Tibial nerve (tissue), 4 donors: ENCODE results near the gene ANKHD1. TPM values are rescaled to one million over a fixed set of nuclear protein-coding genes. Genes with fewer than 3 reads are reported as not detected.

ENCODE experiments used
- DNase-seq, 2 donors: peaks; one replicate each; pipeline ENCODE4 v3.0.0-alpha.2; 2019; ENCODE audit warnings: low spot score in 2 of 2
- H3K27ac ChIP-seq, 4 donors: fragments of 200-600 bp; sonication (generic) in 3 of 4; one replicate each; pipeline ENCODE4 v1.5.1; 2017 to 2019; ENCODE audit warnings: mild to moderate bottlenecking in 1 of 4
- H3K27me3 ChIP-seq, 2 donors: fragments of 200-600 bp; sonication (generic) in 1 of 2; one replicate each; pipeline versions ENCODE4 v1.5.1 to v1.6.0; 2017 to 2019
- H3K36me3 ChIP-seq, 3 donors: fragments of 200-600 bp; sonication (generic); one replicate each; pipeline ENCODE4 v1.5.1; 2018 to 2019
- H3K4me1 ChIP-seq, 4 donors: fragments of 200-600 bp; sonication (generic) in 3 of 4; one replicate each; pipeline ENCODE4 v1.5.1; 2017 to 2019
- H3K4me3 ChIP-seq, 4 donors: fragments of 200-600 bp; sonication (generic) in 3 of 4; one replicate each; pipeline ENCODE4 v1.5.1; 2017 to 2019; ENCODE audit warnings: mild to moderate bottlenecking in 1 of 4, moderate library complexity in 1 of 4
- H3K9me3 ChIP-seq, 4 donors: fragments of 200-600 bp; sonication (generic) in 3 of 4; one replicate each; pipeline ENCODE4 v1.5.1; 2017 to 2019
- CTCF ChIP-seq, 5 experiments: fragments of 200-600 bp in 3 of 5; fragments of 450-650 bp in 2 of 5; sonication (generic) in 3 of 5; IDR thresholded peaks; one replicate each; pipeline ENCODE4 v1.5.1; 2016 to 2019; ENCODE audit warnings: antibody characterized with exemption in 5 of 5, mild to moderate bottlenecking in 3 of 5, moderate library complexity in 2 of 5
- EP300 ChIP-seq, 2 donors: sonication (generic); formaldehyde crosslinking; IDR thresholded peaks; one replicate each; pipeline ENCODE4 v1.6.1; 2017; ENCODE audit warnings: antibody characterized with exemption in 2 of 2, mild to moderate bottlenecking in 1 of 2
- POLR2A ChIP-seq, 2 donors: fragments of 450-650 bp; IDR thresholded peaks; one replicate each; pipeline ENCODE4 v1.6.1; 2017; ENCODE audit warnings: antibody characterized with exemption in 2 of 2, mild to moderate bottlenecking in 2 of 2, moderate library complexity in 2 of 2
- WGBS, 2 donors: methylation state at CpG; one replicate each; pipeline ENCODE4 v1.1.5; 2018; 5-methylcytosine and 5-hydroxymethylcytosine counted together
- total RNA-seq, 4 donors: library from RNA; depleted of rRNA; stranded (reverse); fragments of >200 nt; gene quantifications; one replicate each; pipeline ENCODE4 v1.1.0, GENCODE V29; 2016

ANKHD1 gene
- total RNA-seq, 4 donors from 2014 or later = 119 to 212 (median 162) TPM

DNA sequence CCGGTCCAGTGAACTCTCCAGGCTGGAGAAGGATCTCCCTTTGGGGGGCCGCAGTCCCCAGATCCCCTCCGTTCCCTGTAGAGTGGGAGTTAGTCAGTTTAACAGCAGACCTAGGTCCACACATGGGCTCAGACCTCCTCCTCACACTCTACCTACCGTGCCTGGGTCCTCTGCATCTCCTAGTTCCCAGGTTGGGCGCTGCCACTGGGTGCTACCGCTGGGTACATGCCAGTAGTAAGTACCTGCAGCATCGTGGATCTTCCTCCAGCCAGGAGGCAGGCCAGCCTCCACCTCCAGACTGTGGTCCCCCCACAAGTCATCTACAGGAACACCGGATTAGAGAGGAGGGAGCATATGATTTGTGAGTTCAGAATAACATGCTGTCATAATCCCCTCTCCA lies 162.0 kb downstream of the ANKHD1 start:
- Histone ChIP-seq H3K4me1 (peaks cover 0 to 60% (median 25%) of the 10 kb centered on the region in 4 donors), H3K27ac (peak overlapping the region; percentile 95 to 98 (median 96)), H3K4me3 (peak overlapping the region; percentile 58 to 97 (median 74)), H3K27me3 (no peaks in the 10 kb centered on the region), H3K9me3 (no peaks in the 10 kb centered on the region), H3K36me3 (peaks cover 0 to 70% (median 2%) of the 10 kb centered on the region in 3 donors)
- WGBS, 2 donors = 64 to 69% methylated on average over 8 of the region's 8 CpGs
- TF ChIP-seq POLR2A (IDR thresholded peaks at IDR 0.05) = no peak
- TF ChIP-seq EP300 (IDR thresholded peaks at IDR 0.05) = no peak
- TF ChIP-seq CTCF (IDR thresholded peaks at IDR 0.05) = no peak
- no peak for DNase-seq

- H3K4me3 ChIP-seq = peak within 1 kb of the TSS; percentile 58 to 97 (median 74)
- no peaks in the 10 kb centered on the region for H3K9me3 ChIP-seq
- TF ChIP-seq CTCF (IDR thresholded peaks at IDR 0.05) = peak in 2 of 5 experiments; percentile 15 to 57
- TF ChIP-seq POLR2A (IDR thresholded peaks at IDR 0.05) = peak in 1 of 2 donors; percentile 91
- TF ChIP-seq EP300 (IDR thresholded peaks at IDR 0.05) = peak; percentile 97 to 99
- peaks cover 0 to 64% (median 25%) of the 10 kb centered on the region in 4 donors for H3K4me1 ChIP-seq
- 1% methylated on average over 39 to 59 of the region's 74 CpGs for WGBS, 2 donors
- DNase-seq = peak; percentile 94 to 96
- H3K27me3 ChIP-seq = no peaks in the 10 kb centered on the region
- peak within 1 kb of the TSS; percentile 95 to 98 (median 96) for H3K27ac ChIP-seq
- H3K36me3 ChIP-seq = peaks cover 0 to 68% (median 2%) of the 10 kb centered on the region in 3 donors
Measured at GRCh38 chr5:140564196-140565023, 162.8 kb downstream of the ANKHD1 start, which contains the start of the genes APBB3 and SLC35A4. APBB3 (minus strand) TSS chr5:140564598; CDS start chr5:140564245, 353 bp downstream. SLC35A4 (plus strand) TSS chr5:140564828; CDS start chr5:140567170, 2,342 bp downstream.

- TF ChIP-seq POLR2A (IDR thresholded peaks at IDR 0.05) (no peak), CTCF (IDR thresholded peaks at IDR 0.05) (no peak), EP300 (IDR thresholded peaks at IDR 0.05) (no peak)
- WGBS, 2 donors = 4 to 5% methylated on average over 13 of the region's 13 CpGs
- Histone ChIP-seq H3K27me3 (no peaks in the 10 kb centered on the region), H3K27ac (peak overlapping the region; percentile 95 to 98 (median 96)), H3K4me3 (peak overlapping the region; percentile 58 to 97 (median 74)), H3K4me1 (peaks cover 0 to 66% (median 25%) of the 10 kb centered on the region in 4 donors), H3K36me3 (peaks cover 0 to 66% (median 2%) of the 10 kb centered on the region in 3 donors), H3K9me3 (no peaks in the 10 kb centered on the region)
- no peak for DNase-seq
Measured at GRCh38 chr5:140565024-140565779, 163.6 kb downstream of the ANKHD1 start.

DNA sequence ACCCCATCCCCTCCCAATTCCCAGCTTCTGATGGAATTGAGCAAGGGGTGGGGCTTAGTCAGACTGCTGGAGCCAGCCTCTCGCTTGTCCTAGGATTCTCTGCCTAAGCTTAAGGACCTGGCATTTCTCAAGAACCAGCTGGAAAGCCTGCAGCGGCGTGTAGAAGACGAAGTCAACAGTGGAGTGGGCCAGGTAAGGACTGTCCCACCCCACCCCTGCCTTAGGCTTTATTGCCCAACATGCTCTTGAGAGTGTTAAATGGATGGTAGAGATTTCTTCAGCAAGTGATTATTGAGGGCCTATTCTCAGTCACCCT lies 164.1 kb downstream of the ANKHD1 start:
- H3K4me3 ChIP-seq = peak overlapping the region in 2 of 4 donors; percentile 73 to 97
- TF ChIP-seq POLR2A (IDR thresholded peaks at IDR 0.05) = no peak
- no peak for TF ChIP-seq EP300 (IDR thresholded peaks at IDR 0.05)
- TF ChIP-seq CTCF (IDR thresholded peaks at IDR 0.05) = no peak
- peaks cover 0 to 64% (median 2%) of the 10 kb centered on the region in 3 donors for H3K36me3 ChIP-seq
- peaks cover 0 to 66% (median 25%) of the 10 kb centered on the region in 4 donors for H3K4me1 ChIP-seq
- H3K27me3 ChIP-seq = no peaks in the 10 kb centered on the region
- H3K9me3 ChIP-seq = no peaks in the 10 kb centered on the region
- no peak for DNase-seq
- H3K27ac ChIP-seq = peak overlapping the region in 3 of 4 donors; percentile 95 to 98 (median 95)
- WGBS, 2 donors = 81 to 84% methylated on average over 4 of the region's 4 CpGs
